H7 (cell line): ENCODE results near the gene ARHGAP25. TPM values are rescaled to one million over a fixed set of nuclear protein-coding genes. Genes with fewer than 3 reads are reported as not detected.

ENCODE experiments used
- DNase-seq: peaks from one replicate; pipeline ENCODE4 v3.0.0; 2012
- H3K27me3 ChIP-seq: 2 replicates; pipeline ENCODE4 v1.6.0; 2011; ENCODE audit warnings: mild to moderate bottlenecking, low read length; ENCODE audit not compliant: control insufficient read depth, insufficient read depth
- H3K36me3 ChIP-seq: replicated peaks from 2 replicates; pipeline ENCODE4 v1.5.1; 2011; ENCODE audit warnings: low read length; ENCODE audit not compliant: control insufficient read depth, insufficient read depth
- H3K4me3 ChIP-seq: 2 replicates; pipeline ENCODE4 v1.5.1; 2011; ENCODE audit warnings: low read depth, mild to moderate bottlenecking, control low read depth, low read length, moderate library complexity; ENCODE audit not compliant: insufficient read depth
- total RNA-seq: library from RNA; depleted of rRNA; stranded (reverse); fragments of >200 nt; shearing (Covaris generic); gene quantifications from 2 replicates; pipeline ENCODE4 v1.2.3, GENCODE V29; 2014

Gene ARHGAP25
- total RNA-seq, 1 experiment from 2014 or later = 4.1 TPM

GRCh38 chr2:68727683-68728375 lies 6.8 kb upstream of the ARHGAP25 start:
- Histone ChIP-seq H3K27me3 (no peaks in the 10 kb centered on the region), H3K36me3 (no peaks in the 10 kb centered on the region; the same call in 1 of the 2 replicates), H3K4me3 (no peak overlapping the region)
- no peak for DNase-seq

GRCh38 chr2:68730828-68731227 lies 3.8 kb upstream of the ARHGAP25 start:
- Histone ChIP-seq H3K27me3 (no peaks in the 10 kb centered on the region), H3K36me3 (no peaks in the 10 kb centered on the region), H3K4me3 (no peak overlapping the region)
- no peak for DNase-seq

- no peak overlapping the region for H3K4me3 ChIP-seq
- no peak for DNase-seq
- no peaks in the 10 kb centered on the region for H3K36me3 ChIP-seq
- no peaks in the 10 kb centered on the region for H3K27me3 ChIP-seq
Measured at GRCh38 chr2:68732036-68732932, 2.3 kb upstream of the ARHGAP25 start.

- no peaks in the 10 kb centered on the region for H3K27me3 ChIP-seq
- no peaks in the 10 kb centered on the region for H3K36me3 ChIP-seq
- DNase-seq = no peak
- H3K4me3 ChIP-seq = no peak overlapping the region
Measured at GRCh38 chr2:68733365-68733764, 1.2 kb upstream of the ARHGAP25 start.

- H3K4me3 ChIP-seq = no peak overlapping the region
- no peak for DNase-seq
Measured at GRCh38 chr2:68734176-68734575, 435 bp upstream of the ARHGAP25 start.

GRCh38 chr2:68736086-68736485 lies 1.5 kb downstream of the ARHGAP25 start:
- no peak overlapping the region for H3K4me3 ChIP-seq
- H3K36me3 ChIP-seq = no peaks in the 10 kb centered on the region
- DNase-seq = no peak
- H3K27me3 ChIP-seq = no peaks in the 10 kb centered on the region

More at GRCh38 chr2:68734176-68734575, 435 bp upstream of the ARHGAP25 start:
- H3K27me3 ChIP-seq = no peaks in the 10 kb centered on the region
- H3K36me3 ChIP-seq = no peaks in the 10 kb centered on the region

- no peaks in the 10 kb centered on the region for H3K36me3 ChIP-seq
- DNase-seq = no peak
- H3K4me3 ChIP-seq = no peak overlapping the region
- no peaks in the 10 kb centered on the region for H3K27me3 ChIP-seq
Measured at GRCh38 chr2:68737711-68738110, 3.1 kb downstream of the ARHGAP25 start.

- Histone ChIP-seq H3K4me3 (no peak overlapping the region), H3K27me3 (no peaks in the 10 kb centered on the region), H3K36me3 (no peaks in the 10 kb centered on the region)
- DNase-seq = no peak
Measured at GRCh38 chr2:68738906-68739594, 4.4 kb downstream of the ARHGAP25 start.

- Histone ChIP-seq H3K27me3 (no peaks in the 10 kb centered on the region), H3K36me3 (no peaks in the 10 kb centered on the region), H3K4me3 (no peak overlapping the region)
- no peak for DNase-seq
Measured at GRCh38 chr2:68739595-68740399, 5.2 kb downstream of the ARHGAP25 start.

- Histone ChIP-seq H3K27me3 (no peaks in the 10 kb centered on the region), H3K36me3 (no peaks in the 10 kb centered on the region), H3K4me3 (no peak overlapping the region)
- DNase-seq = no peak
Measured at GRCh38 chr2:68740400-68740914, 5.8 kb downstream of the ARHGAP25 start.

GRCh38 chr2:68741238-68741637 lies 6.6 kb downstream of the ARHGAP25 start:
- DNase-seq = no peak
- no peaks in the 10 kb centered on the region for H3K36me3 ChIP-seq
- no peak overlapping the region for H3K4me3 ChIP-seq
- no peaks in the 10 kb centered on the region for H3K27me3 ChIP-seq

- H3K4me3 ChIP-seq = no peak overlapping the region
- DNase-seq = no peak
- no peaks in the 10 kb centered on the region for H3K36me3 ChIP-seq
Measured at GRCh38 chr2:68741805-68742306, 7.2 kb downstream of the ARHGAP25 start.

GRCh38 chr2:68742626-68743415 lies 8.2 kb downstream of the ARHGAP25 start:
- no peak for DNase-seq
- Histone ChIP-seq H3K36me3 (no peaks in the 10 kb centered on the region), H3K27me3 (no peaks in the 10 kb centered on the region), H3K4me3 (no peak overlapping the region)

More at GRCh38 chr2:68741805-68742306, 7.2 kb downstream of the ARHGAP25 start:
- no peaks in the 10 kb centered on the region for H3K27me3 ChIP-seq
